Measurements from ENCODE around the gene PARP6. TPM values are rescaled to one million over a fixed set of nuclear protein-coding genes. Genes with fewer than 3 reads are reported as not detected.

PARP6 gene, protein sequence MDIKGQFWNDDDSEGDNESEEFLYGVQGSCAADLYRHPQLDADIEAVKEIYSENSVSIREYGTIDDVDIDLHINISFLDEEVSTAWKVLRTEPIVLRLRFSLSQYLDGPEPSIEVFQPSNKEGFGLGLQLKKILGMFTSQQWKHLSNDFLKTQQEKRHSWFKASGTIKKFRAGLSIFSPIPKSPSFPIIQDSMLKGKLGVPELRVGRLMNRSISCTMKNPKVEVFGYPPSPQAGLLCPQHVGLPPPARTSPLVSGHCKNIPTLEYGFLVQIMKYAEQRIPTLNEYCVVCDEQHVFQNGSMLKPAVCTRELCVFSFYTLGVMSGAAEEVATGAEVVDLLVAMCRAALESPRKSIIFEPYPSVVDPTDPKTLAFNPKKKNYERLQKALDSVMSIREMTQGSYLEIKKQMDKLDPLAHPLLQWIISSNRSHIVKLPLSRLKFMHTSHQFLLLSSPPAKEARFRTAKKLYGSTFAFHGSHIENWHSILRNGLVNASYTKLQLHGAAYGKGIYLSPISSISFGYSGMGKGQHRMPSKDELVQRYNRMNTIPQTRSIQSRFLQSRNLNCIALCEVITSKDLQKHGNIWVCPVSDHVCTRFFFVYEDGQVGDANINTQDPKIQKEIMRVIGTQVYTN
- total RNA-seq (2014; rRNA removed; shearing (Covaris generic)), result 14.3 and 20.6 TPM in 2 replicates

DNA sequence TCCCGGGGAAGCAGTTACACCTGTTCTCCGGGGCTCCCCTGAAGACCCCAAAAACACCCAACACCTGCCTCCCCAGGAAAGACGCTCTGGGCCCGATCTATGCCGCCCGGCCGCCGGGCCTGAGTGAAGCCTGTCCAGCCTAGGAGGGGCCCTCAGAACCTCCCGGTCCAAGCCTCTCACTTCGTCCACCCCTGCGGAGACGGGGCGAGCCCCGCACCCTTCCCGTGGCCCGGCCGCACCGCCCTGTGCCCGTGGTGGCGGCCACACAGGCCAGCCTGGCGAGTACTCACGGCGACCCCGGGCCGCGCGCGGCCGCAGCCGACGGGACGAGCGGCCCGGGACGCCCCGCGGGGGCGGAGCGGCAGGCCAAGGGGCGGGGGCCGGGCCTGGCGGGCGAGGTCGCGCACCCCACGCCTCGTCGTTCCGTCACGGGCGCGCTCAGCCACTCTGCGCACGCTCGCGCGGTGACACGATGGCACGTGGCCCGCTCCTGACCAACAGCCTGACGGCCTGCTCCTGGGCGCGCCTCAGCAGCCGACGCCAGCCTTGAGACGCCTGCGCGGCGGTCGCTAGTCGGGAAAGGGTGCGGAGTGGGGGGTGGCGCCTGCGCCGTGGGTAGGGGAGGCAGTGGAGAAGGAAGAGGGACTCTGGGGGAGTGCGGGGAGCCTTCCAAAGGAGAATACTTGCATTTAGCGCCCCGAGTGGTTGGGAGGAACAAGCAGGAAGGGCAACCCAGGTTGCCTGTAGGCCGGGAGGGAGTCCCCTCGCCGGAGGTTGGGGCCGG lies at the start of gene PARP6:
Gene PARP6, minus strand, starts transcription at position 342 of the 784 bp plus-strand sequence. CDS start 5,077 bp downstream, outside the sequence.
- DNase-seq (ENCODE audit: low read depth), result peak; percentile 99

DNA sequence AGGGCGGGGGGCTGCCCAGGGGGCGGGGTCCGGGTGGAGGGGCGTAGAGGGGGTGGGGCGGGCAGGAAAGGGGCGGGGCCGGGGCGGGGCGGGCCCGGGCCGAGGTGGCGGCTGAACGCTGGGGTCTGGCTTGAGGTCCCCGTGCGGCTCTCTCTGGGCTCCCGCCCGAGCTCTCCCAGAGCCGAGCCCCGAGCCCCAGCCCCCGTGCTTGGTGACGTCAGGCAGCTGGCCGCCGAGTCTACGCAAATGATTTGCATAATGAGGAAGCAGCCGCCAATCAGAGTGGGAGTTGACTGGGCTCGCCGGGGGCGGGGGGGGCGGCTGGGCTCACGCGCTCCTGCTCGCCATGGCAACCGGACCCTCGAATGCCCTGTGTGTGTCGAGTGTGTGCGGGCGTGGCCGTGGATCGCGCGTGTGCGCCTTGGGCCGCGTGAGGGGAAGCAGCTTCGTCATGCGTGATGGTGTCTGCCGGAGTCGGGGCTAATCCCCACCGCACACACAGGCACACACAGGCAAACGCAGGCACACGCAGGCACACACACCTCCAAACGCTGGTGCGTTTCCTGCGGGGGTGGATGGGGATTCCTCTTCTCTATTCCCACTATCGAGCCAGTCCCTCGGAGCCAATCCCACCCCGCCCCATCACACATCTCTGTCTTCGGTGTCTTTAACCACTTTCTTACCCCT lies 47.8 kb upstream of the PARP6 start, which contains the start of gene CELF6:
Gene CELF6, minus strand, starts transcription at position 173 of the 687 bp plus-strand sequence. CDS start 283 bp downstream, outside the sequence.
- DNase-seq (ENCODE audit: low read depth), result peak; percentile 81

DNA sequence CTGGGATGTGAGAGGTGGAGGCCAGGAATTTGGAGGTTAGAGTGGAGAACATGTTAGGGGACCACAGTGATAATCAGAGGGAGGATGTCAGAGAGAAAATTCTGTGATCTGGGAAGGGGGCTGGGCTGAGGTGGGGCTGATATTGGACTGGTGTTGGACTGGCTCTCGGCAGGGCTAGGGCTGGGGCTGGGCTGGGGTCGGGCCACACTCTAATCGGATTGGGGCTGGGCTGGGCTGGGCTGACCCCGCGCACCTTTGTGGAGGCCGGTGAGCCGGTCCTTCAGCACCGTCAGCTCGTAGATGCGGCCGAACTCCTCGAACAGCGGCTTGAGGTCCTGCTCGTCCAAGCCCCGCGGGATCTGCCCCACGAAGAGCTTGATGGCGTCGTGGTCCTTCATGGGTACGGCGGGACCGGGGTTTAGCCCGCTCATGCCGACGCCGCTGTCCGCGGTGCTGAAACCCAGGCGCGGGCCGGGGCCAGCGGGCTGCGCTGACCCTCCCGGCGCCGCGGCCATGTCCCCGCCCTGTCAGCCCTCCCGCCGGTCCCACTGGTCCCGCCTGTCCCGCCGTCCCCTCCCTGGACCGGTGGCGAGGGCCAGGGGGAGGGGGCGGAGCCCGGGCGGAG lies 47.1 kb upstream of the PARP6 start:
- DNase-seq (ENCODE audit: low read depth), result peak; percentile 73

DNA sequence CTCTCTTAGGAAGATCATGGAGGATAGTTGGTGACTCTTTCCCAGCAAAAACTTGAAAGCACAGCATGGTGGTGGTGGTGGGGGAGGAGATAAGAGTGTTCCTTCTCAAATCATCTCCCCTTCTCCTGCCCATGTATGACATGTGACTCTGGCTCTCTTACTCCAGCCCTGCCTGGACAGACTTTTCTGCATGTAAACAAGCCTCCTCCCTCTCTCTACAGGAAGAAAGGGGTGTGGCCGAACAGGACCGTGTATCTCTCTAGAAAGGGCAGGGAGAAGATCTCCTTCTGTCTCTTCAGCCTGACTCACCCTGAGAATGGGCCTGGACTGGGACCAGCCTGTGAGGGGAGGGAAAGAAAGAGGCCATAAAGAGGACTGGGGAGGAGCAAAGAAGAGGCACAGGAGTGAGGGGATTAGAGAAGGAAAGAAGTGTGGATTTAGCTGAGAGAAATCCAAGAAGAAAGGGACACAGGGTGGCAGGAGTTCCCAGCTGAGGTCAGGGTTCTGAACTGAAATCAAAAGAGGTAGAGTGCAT lies 46.1 kb upstream of the PARP6 start:
- no peak for DNase-seq (ENCODE audit: low read depth)

DNA sequence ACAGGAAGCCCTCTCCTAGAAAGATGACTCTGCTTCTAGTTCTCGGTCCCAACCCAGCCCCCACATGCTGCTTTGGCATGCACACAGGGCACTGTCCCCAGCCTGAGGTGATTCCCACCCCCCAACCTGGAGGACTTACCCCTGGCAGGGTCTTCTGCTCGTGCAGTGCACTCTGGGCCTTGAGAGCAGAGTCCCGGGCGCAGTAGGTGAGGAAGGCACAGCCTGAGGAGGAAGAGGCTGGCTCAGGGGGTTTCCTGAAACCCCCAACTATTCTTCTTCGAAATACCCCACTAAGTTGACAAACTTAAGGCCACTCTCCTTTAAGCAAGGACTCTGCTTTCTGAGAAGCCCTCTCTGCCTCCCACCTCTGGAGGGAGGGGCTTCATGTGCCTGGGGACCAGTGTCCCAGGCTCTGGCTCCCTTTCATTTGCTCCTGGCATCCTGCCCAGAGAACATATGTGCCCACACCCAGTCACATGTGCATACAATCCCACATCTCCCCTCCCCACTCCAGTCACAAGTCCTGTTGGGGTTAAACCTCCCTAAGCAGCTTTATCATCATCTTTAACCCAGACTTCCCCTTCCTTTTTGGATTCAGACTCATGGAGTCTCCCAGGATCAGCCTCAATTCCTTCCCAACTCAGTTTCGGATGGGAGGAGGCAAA lies 43.5 kb upstream of the PARP6 start:
- DNase-seq (ENCODE audit: low read depth), result peak; percentile 9

DNA sequence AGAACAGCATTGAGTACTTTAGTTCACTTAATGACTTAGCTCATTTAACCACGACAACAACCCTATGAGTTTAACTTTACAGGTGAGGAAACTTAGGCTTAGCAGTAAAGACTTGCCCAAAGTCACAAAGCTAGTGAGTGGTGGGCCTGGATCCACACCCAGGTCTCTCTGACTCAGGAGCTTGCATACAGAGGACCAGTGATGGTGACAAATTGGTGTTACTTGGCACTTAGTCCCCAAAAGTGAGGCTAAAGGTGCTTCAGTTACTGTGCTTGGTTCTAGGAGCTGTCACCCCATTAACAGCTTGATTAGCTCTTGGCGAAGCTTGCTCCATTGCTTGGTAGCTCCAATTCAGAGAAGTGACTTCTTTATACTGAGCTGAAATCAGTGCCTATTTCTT lies 41.5 kb upstream of the PARP6 start:
- DNase-seq (ENCODE audit: low read depth), result no peak

DNA sequence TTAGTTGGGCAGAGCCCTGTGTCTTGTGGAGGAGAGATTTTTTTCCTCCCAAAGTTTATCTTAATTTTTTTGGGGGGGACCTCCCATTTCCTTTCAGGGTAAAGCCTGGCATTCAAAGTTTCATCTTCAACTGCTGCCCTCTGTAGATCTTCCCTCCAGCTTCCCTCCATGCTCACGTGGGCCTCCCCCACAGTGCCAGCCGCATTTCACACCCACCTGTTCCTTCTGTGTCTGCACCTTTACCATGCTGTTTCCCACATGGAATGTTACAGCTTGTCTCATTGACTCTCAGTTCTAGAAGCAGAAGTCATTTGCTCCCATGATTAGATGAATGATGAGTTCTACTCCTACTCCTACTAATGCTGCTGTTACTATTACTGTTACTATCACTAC lies 41.1 kb upstream of the PARP6 start:
- DNase-seq (ENCODE audit: low read depth), result no peak

DNA sequence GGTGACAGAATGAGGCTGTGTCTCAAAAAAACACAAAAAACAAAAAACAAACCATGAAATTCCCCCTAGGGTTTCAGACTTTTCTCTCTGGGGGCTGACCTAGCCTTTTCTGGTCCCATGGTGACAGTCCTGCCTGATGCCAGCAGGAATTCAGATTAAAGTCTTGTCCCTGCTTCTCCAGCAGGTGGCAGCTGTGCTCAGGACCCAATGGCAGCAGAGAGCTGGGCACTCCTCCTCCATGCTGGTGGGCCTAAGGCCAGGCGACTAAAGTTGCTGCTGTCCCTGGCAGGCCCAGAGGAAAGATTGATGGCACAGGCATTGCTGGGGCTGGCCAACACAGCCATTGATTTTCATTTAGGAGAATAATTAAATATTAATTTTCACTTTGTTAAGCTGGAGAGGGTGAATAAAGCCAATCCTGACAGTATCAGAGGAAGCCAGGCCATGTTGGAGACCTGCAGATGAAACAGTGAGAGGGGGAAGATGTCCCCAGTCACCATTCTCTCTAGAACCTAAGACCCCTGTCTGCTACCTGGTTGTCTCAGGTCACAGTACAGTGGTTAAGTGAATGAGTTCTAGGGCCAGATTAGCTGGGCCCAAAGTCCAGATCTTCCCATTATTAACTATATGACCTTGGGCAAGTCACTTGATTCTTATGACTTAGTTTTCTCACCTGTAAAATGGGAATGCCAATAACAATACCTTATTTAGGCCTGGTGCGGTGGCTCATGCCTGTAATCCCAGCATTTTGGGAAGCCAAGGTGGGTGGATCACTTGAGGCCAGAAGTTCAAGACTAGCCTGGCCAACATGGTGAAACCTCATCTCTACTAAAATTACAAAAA lies 40.5 kb upstream of the PARP6 start:
- peak; percentile 73 for DNase-seq (ENCODE audit: low read depth)

DNA sequence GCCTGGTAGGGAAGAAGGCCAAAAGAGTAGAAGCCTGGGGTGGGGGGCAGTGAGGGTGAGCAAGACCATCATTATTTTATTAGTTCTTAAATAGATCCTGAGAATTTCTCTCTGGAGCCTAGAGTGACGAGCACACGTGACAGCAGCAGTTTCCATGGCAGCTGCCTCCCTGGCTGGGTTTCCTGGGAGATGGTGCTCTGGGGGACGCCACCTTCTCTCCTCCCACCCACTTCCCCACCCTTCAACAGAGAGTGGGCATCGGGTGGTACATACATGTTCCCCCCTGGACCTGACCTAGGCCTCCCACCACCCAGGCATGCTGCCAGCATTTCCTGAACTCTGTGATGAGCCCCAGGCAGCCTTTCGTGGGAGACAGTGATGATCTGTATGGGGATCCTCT lies 34.7 kb upstream of the PARP6 start:
- DNase-seq (ENCODE audit: low read depth), result no peak

DNA sequence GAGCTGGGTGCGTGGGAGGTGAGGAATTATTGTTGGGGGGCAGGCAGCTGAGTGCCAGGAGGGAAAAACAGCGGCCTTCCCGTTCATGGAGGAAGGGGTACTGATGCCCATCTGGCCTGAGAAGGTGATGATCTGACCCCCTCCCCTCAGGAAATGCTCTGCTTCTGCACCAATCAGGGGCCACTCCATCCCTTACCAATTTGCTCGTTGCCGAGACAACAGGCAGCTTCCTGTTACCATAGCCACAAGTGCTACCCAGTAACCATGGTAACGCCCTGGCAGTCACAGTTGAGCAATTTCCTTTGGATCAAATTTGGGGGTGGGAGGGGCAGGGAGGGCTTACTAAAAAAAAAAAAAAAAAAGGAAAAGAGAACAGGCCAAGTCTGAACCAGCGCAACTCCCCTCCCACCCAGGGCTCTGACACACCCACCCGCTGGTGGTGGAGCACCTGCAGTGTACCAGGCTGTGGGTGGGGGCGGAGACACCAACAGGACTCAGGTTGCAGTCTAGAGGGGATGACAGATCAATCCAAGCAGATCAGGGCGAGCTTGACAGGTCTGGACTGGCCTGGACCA lies 33.9 kb upstream of the PARP6 start:
- peak; percentile 13 for DNase-seq (ENCODE audit: low read depth)

DNA sequence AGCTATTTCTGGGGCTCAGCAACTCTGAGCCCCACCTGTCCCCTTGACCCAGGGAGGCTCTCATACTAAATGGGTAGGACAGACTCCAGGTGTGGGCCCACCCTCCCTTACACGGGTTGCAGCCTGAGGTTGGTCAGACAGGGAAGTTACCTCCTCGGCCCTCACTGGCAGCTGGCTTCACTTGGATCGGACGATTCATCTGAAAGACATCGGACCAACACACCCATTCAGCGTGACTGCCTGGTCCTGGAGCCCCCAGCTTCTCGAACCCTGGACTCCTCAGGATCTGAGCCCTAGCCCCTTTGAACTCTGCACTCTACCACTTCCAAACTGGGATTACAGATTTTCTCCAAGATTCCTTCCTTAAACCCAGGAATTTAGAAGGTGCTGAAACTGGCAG lies 32.2 kb upstream of the PARP6 start:
- no peak for DNase-seq (ENCODE audit: low read depth)

DNA sequence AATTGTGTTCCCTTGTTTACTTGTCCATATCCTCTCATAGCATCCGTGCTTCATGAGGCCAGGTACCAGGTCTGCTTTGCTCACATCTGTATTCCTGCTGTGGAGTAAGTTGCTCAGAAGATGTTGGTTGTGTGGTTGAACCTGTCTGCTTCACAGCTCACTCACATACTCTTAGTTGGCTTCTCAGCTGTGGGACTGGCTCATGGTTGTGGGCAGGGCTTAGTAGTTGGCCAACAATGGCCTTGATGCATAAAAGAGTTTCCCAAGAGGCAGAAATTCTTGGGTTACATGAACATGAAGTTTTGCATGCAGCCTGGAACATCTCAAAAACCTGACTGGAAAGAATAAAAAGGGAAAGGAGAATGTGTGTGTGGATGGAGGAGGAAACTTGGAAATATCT lies 30.6 kb upstream of the PARP6 start:
- DNase-seq (ENCODE audit: low read depth), result no peak

DNA sequence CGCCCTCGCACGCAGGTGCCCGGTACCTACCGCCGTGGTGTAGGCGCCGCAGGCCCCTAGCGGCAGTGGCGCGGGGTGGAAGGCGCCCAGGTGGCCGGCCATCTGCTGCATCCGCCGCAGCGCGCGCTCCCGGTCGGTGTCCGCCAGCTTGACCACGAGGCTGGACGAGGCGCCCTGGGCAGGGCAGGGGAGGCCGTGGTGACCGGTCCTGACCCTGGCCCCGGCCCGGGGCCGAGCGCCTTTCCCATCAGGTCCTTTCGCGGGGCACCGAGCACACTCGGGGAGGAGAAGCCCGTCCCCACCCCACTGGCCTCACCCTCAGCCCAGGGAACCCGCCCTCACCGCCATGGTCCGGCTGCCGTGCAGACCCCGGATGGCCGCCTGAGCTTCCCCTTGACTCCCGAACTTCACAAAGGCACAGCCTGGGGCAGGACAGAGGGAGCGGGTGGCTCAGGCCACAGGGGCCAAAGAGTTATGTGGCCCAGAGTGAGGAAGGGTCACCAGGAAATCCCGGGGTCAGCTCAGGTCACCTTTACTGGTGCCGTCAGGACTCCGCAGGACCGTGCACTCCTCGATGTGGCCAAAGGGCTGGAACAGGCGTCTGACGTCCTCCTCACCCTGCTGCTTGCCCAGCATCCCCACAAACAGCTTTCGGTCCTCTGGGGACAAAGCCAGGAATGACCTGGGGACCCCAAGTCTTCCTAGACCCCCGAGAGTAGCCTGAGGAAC lies 17.4 kb upstream of the PARP6 start:
- no peak for DNase-seq (ENCODE audit: low read depth)

DNA sequence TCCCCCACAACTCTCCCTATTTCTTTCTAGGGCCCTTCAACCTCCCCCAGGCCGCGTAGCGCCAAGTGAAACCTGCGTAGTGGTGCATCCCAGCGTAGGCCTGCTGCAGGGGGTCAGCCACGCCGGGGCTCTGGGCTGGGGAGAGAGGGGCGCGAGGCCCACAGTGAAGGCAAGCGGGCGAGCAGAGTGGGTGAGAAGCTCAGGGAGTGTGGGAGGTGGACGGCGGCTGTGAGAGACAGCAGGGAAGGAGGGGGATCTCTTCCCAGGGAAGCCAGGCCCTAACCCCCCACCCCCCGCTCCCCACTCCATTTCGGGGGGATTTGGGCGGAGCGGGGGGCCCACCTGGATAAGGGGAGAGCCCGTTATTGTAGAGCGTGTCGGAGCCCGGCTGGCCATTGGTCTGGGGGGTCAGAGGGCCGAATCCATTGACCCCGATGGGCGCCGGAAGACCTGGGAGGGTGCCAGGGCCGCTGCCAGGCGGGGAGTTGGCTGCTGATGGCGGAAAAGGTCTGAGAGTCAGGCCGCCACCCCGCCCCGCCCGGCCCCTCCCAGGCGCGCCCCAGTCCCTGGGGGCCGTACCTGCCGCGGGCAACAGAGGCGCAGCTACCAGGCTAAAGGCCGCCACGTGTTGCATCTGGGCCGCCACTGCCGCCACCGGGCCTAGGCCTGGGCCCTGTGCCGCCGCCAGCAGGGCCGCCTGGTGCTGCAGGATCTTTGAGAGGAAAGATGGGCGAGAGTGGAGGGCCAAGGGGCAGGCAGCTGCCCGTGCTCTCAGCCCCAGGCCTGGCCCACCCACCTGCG lies 16.6 kb upstream of the PARP6 start:
- no peak for DNase-seq (ENCODE audit: low read depth)

DNA sequence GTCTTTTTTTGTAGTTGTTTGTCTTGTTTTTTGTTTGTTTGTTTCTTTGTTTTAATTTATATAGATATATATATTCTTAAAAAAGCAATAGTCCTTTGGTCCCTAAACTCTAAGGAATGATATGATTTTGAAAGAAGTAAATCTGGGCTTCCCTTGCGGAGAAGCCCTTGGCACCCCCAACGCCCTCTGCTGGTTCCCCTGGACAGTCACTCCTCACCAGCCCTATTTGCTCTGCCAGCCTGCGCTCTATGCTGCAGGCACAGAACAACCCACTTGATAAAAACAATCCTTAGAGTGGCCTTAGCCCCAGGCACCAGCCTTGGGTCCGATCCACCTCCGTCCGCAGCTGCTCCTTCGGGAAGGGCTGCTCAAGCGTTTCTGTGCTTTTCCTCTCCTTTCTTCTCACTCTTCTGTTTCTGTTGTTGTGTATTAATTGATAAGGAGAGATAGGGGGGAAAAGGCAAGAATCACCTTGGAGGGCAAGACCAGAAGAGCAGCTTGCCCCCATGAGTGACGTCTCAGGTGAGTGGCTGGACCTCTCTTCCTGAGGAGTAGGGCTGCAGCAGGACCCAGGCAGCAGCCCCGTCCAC lies 13.7 kb upstream of the PARP6 start:
- DNase-seq (ENCODE audit: low read depth), result peak; percentile 52

DNA sequence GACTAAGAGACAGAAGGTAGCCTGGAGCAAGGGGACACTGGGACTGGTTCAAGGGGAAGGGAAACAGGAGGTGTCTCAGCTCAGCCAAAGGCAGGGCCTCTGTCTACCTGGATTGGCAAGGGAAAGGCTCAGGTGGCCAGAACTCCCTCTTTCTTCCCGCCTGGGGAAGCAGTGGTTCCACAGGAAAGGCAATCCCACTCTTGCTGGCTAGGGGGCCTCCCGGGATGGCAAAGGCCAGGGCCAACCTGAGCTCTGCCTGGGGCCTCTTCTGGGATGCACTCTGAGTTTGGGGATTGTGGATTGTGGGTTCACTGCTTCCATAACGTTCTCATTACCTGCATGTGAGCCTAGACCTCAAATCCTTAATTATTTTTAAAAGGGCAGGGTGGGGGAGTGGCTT lies 13.0 kb upstream of the PARP6 start:
- DNase-seq (ENCODE audit: low read depth), result no peak

DNA sequence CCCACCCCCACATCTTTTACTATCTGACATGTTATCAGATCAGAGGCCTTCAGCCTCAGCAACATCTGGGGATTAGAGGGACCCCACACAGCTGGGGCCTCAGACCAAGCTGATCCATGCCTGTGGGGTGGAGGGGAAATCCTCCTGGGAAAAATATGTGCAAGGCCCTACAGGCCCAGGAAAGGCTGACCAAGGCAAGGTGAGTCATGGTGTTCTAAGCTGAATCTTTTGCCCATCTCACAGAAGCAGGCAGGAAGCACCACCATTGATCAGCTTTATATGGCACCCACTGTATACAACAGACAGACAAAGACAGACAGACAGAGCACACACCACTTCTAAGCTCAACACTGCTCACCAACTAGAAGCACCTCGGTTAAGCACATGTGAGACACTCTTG lies 12.4 kb upstream of the PARP6 start:
- DNase-seq (ENCODE audit: low read depth), result no peak

All from Daoy (cell line).